ENCODE measurements around the gene NLK. TPM values are rescaled to one million over a fixed set of nuclear protein-coding genes. Genes with fewer than 3 reads are reported as not detected.

The NLK gene
- total and polyA plus RNA-seq, 2 of the 13 experiments (the other 11 are each of a cell fraction or from before 2014, with no cell fraction given) = 13.4 to 14.6 TPM

DNA sequence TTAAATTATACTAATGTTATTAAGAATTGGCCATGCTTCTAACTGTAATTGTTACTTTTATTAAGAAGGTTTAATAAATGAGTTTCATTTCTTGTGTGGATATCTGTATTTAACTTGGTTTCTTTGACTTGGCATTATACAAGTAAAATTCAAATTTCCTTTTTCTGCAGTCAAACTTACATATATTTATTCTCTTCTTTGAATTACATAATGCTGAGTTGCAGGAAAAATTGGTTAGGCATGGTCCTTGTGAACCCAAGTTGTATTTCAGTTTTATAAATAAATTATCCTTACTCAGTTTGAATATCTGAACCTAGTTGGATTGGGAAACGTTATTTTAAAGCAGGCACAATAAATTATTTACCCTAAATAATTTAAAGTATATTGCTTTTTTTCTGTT is 54.8 kb downstream of the NLK start:
- H3K27ac ChIP-seq (ENCODE audit: extremely low read length, insufficient read depth, low read length) = no peak overlapping the region
- H3K4me3 ChIP-seq (replicated peaks in 1 of 3; ENCODE audit: insufficient read depth in 1 of 3, low read depth in 2 of 3, low read length in 3 of 3) = no peak overlapping the region
- H3K9me3 ChIP-seq (ENCODE audit: low read length) = no peaks in the 10 kb centered on the region
- H4K20me1 ChIP-seq (ENCODE audit: insufficient read depth, low read length) = no peaks in the 10 kb centered on the region
- peaks cover 21% of the 10 kb centered on the region for H3K4me1 ChIP-seq (ENCODE audit: insufficient read depth, low read length)
- H2AFZ ChIP-seq (ENCODE audit: low read length) = no peak overlapping the region
- no peak for FAIRE-seq
- no peak overlapping the region for H3K9ac ChIP-seq (ENCODE audit: insufficient read depth, low read depth, low read length)
- no peak overlapping the region for H3K4me2 ChIP-seq (ENCODE audit: low read depth, low read length)
- CTCF ChIA-PET (ENCODE audit: low intra/inter-chr PET ratio, low total read pairs) = no interaction called here
- no peaks in the 10 kb centered on the region for H3K36me3 ChIP-seq (replicated peaks in 1 of 2; ENCODE audit: control insufficient read depth in 1 of 2, insufficient read depth in 2 of 2, low read length in 2 of 2)
- in situ Hi-C loops (cut with HindIII; ENCODE audit: extremely low pct_ligation_motif_present, low pct_unique_long_range_greater_than_20kb) (no loop called here), intact Hi-C loops (cut with micrococcal nuclease; ENCODE audit: unreplicated experiment) (no loop called here)
- no TSS peak for BruUV-seq (replicated peaks)
- POLR2A ChIA-PET = no interaction called here
- 77% methylated on average over 1 of the region's 1 CpG for WGBS (ENCODE audit: low lambda C conversion rate)
- no peak for DNase-seq (ENCODE audit: low spot score)
- no peak for ATAC-seq
- TF ChIP-seq NR2F2 (IDR thresholded peaks at IDR 0.05; ENCODE audit: borderline replicate concordance, low read depth) (no peak), MAFF (IDR thresholded peaks at IDR 0.05; ENCODE audit: low read depth, low read length) (0 out of 2 replicates have a peak, but pooled peaks have one; percentile 7), PHF21A (CRISPR knock-in tag; IDR thresholded peaks at IDR 0.05) (no peak), MAFK (conservative IDR thresholded peaks at IDR 0.05 in 1 of 2, IDR thresholded peaks at IDR 0.05 in 1 of 2; ENCODE audit: low read length in 2 of 2) (peak; percentile 9 to 41; a peak in 2 of 4 replicates), MED13 (CRISPR knock-in tag; IDR thresholded peaks at IDR 0.05) (no peak)
- TF ChIP-seq, protein P1, sequence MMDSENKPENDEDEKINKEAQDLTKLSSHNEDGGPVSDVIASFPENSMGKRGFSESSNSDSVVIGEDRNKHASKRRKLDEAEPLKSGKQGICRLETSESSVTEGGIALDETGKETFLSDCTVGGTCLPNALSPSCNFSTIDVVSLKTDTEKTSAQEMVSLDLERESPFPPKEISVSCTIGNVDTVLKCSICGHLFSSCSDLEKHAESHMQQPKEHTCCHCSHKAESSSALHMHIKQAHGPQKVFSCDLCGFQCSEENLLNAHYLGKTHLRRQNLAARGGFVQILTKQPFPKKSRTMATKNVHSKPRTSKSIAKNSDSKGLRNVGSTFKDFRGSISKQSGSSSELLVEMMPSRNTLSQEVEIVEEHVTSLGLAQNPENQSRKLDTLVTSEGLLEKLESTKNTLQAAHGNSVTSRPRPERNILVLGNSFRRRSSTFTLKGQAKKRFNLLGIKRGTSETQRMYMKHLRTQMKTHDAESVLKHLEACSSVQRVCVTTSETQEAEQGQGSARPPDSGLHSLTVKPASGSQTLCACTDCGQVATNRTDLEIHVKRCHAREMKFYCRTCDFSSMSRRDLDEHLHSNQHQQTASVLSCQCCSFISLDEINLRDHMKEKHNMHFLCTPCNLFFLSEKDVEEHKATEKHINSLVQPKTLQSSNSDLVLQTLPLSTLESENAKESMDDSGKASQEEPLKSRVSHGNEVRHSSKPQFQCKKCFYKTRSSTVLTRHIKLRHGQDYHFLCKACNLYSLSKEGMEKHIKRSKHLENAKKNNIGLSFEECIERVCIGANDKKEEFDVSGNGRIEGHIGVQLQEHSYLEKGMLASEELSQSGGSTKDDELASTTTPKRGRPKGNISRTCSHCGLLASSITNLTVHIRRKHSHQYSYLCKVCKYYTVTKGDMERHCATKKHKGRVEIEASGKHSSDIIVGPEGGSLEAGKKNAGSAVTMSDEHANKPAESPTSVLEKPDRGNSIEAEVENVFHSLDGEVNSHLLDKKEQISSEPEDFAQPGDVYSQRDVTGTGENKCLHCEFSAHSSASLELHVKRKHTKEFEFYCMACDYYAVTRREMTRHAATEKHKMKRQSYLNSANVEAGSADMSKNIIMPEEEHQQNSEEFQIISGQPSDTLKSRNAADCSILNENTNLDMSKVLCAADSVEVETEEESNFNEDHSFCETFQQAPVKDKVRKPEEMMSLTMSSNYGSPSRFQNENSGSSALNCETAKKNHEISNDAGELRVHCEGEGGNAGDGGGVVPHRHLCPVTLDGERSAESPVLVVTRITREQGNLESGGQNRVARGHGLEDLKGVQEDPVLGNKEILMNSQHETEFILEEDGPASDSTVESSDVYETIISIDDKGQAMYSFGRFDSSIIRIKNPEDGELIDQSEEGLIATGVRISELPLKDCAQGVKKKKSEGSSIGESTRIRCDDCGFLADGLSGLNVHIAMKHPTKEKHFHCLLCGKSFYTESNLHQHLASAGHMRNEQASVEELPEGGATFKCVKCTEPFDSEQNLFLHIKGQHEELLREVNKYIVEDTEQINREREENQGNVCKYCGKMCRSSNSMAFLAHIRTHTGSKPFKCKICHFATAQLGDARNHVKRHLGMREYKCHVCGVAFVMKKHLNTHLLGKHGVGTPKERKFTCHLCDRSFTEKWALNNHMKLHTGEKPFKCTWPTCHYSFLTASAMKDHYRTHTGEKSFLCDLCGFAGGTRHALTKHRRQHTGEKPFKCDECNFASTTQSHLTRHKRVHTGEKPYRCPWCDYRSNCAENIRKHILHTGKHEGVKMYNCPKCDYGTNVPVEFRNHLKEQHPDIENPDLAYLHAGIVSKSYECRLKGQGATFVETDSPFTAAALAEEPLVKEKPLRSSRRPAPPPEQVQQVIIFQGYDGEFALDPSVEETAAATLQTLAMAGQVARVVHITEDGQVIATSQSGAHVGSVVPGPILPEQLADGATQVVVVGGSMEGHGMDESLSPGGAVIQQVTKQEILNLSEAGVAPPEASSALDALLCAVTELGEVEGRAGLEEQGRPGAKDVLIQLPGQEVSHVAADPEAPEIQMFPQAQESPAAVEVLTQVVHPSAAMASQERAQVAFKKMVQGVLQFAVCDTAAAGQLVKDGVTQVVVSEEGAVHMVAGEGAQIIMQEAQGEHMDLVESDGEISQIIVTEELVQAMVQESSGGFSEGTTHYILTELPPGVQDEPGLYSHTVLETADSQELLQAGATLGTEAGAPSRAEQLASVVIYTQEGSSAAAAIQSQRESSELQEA (CRISPR knock-in tag; IDR thresholded peaks at IDR 0.05; ENCODE audit: not compliant biosample characterization) = no peak
- H3K27me3 ChIP-seq (ENCODE audit: control insufficient read depth in 1 of 2, insufficient read depth in 2 of 2, low read length in 2 of 2) = no peaks in the 10 kb centered on the region
- H3K79me2 ChIP-seq (ENCODE audit: insufficient read depth, low read length) = no peaks in the 10 kb centered on the region
